H1 (cell line): Measurements from ENCODE around the gene OR8K1. TPM values are rescaled to one million over a fixed set of nuclear protein-coding genes. Genes with fewer than 3 reads are reported as not detected.

ENCODE experiments used
- CTCF ChIA-PET: fragments of 300-600 bp; sonication (Branson Sonifier 250); formaldehyde crosslinking; loops from one replicate; lab custom pipeline; 2021; ENCODE audit not compliant: partially characterized antibody; lab: Charles Lee
- POLR2A ChIA-PET: fragments of 300-600 bp; sonication (Branson Sonifier 250); formaldehyde crosslinking; loops from one replicate; lab custom pipeline; 2021; ENCODE audit warnings: inconsistent platforms; ENCODE audit not compliant: partially characterized antibody; lab: Charles Lee
- DNase-seq, 2 experiments: peaks; one replicate each; pipeline versions ENCODE4 v3.0.0 to v3.0.0-alpha.2; 2010 to 2022; ENCODE audit warnings: low spot score in 2 of 2, low read depth in 1 of 2, mixed read lengths in 1 of 2
- FAIRE-seq: peaks from 2 replicates; lab custom pipeline; 2011; peaks lifted over from hg19 to GRCh38; lab: Jason Lieb, UNC
- H2AFZ ChIP-seq: 2 replicates; pipeline ENCODE4 v1.8.1; 2012; ENCODE audit warnings: low read length, inconsistent platforms
- H2AK5ac ChIP-seq: 2 replicates; pipeline ENCODE4 v1.6.1; 2013; ENCODE audit warnings: low read depth, low read length
- H2BK120ac ChIP-seq: replicated peaks from 2 replicates; pipeline ENCODE3; 2013; ENCODE audit warnings: low read depth, low read length, inconsistent platforms
- H2BK12ac ChIP-seq: 2 replicates; pipeline ENCODE4 v1.6.1; 2013; ENCODE audit warnings: low read depth, low read length
- H2BK15ac ChIP-seq: 2 replicates; pipeline ENCODE4 v1.6.1; 2013; ENCODE audit warnings: low read length
- H2BK20ac ChIP-seq: 2 replicates; pipeline ENCODE4 v1.6.1; 2013; ENCODE audit warnings: low read length
- H2BK5ac ChIP-seq: 2 replicates; pipeline ENCODE4 v1.6.1; 2013; ENCODE audit warnings: low read depth, low read length
- H3K14ac ChIP-seq: 2 replicates; pipeline ENCODE4 v1.6.1; 2013; ENCODE audit warnings: inconsistent platforms; ENCODE audit not compliant: insufficient read length
- H3K18ac ChIP-seq: 2 replicates; pipeline ENCODE4 v1.6.1; 2013; ENCODE audit warnings: low read length; ENCODE audit errors: extremely low read depth
- H3K23ac ChIP-seq: 2 replicates; pipeline ENCODE4 v1.6.1; 2013; ENCODE audit warnings: inconsistent platforms; ENCODE audit not compliant: insufficient read length
- H3K23me2 ChIP-seq: 2 replicates; pipeline ENCODE4 v1.6.1; 2013; ENCODE audit warnings: low read depth, low read length
- H3K27ac ChIP-seq: 2 replicates; pipeline ENCODE4 v1.6.1; 2011; ENCODE audit warnings: low read depth, low read length, inconsistent platforms
- H3K27me3 ChIP-seq, 4 experiments: replicated peaks in 1 of 4; 1 replicate in 1 of 4; 2 replicates in 3 of 4; pipeline versions ENCODE4 v1.6.1 to v1.8.1; 2011 to 2013; ENCODE audit warnings: low read length in 3 of 4, mild to moderate bottlenecking in 3 of 4, inconsistent platforms in 2 of 4, mixed read lengths in 2 of 4, moderate library complexity in 1 of 4; ENCODE audit not compliant: control insufficient read depth in 3 of 4, insufficient read depth in 3 of 4; ENCODE audit errors: extremely low read depth in 1 of 4
- H3K36me3 ChIP-seq, 4 experiments: 2 replicates each; pipeline versions ENCODE4 v1.6.1 to v1.8.1; 2011 to 2013; ENCODE audit warnings: mild to moderate bottlenecking in 4 of 4, low read length in 3 of 4, moderate library complexity in 2 of 4, control low read depth in 1 of 4, inconsistent platforms in 1 of 4; ENCODE audit not compliant: insufficient read depth in 4 of 4, control insufficient read depth in 2 of 4
- H3K4ac ChIP-seq: replicated peaks from 2 replicates; pipeline ENCODE3; 2013; ENCODE audit warnings: low read length, low read depth, mixed read lengths, inconsistent platforms; ENCODE audit not compliant: insufficient read length
- H3K4me1 ChIP-seq, 4 experiments: replicated peaks in 1 of 4; 1 replicate in 1 of 4; 2 replicates in 3 of 4; pipeline versions ENCODE4 v1.6.1 to v1.8.1; 2011 to 2013; ENCODE audit warnings: low read length in 3 of 4, inconsistent platforms in 2 of 4, mixed read lengths in 1 of 4; ENCODE audit not compliant: insufficient read depth in 4 of 4, control insufficient read depth in 3 of 4
- H3K4me2 ChIP-seq, 2 experiments: 2 replicates each; pipeline versions ENCODE4 v1.6.1 to v1.8.1; 2011 to 2013; ENCODE audit warnings: low read depth in 2 of 2, low read length in 2 of 2, control low read depth in 1 of 2, inconsistent platforms in 1 of 2, mild to moderate bottlenecking in 1 of 2; ENCODE audit not compliant: insufficient read depth in 1 of 2
- H3K4me3 ChIP-seq, 4 experiments: fragments of 200-600, 300-600 bp in 1 of 4; sonication (generic), shearing (Covaris generic), sonication (Bioruptor Twin) in 1 of 4; 2 replicates each; pipeline versions ENCODE4 v1.5.1 to v1.8.1; 2011 to 2016; ENCODE audit warnings: low read length in 4 of 4, low read depth in 3 of 4, control low read depth in 2 of 4, inconsistent platforms in 2 of 4, mild to moderate bottlenecking in 2 of 4, mixed read lengths in 1 of 4, moderate library complexity in 1 of 4; ENCODE audit not compliant: insufficient read depth in 2 of 4; ENCODE audit errors: extremely low read depth in 1 of 4
- H3K56ac ChIP-seq: replicated peaks from 2 replicates; pipeline ENCODE3; 2013; ENCODE audit warnings: low read depth, mild to moderate bottlenecking, mixed read lengths, low read length, inconsistent platforms; ENCODE audit not compliant: insufficient read length
- H3K79me1 ChIP-seq: 2 replicates; pipeline ENCODE4 v1.6.1; 2013; ENCODE audit warnings: low read depth, low read length, control low read depth
- H3K79me2 ChIP-seq, 2 experiments: 2 replicates each; pipeline versions ENCODE4 v1.6.1 to v1.8.1; 2012 to 2013; ENCODE audit warnings: low read length in 2 of 2, mild to moderate bottlenecking in 2 of 2, inconsistent platforms in 1 of 2; ENCODE audit not compliant: insufficient read depth in 2 of 2, control insufficient read depth in 1 of 2
- H3K9ac ChIP-seq, 4 experiments: replicated peaks in 1 of 4; 1 replicate in 1 of 4; 2 replicates in 3 of 4; pipeline versions ENCODE4 v1.6.1 to v1.8.1; 2011 to 2013; ENCODE audit warnings: low read depth in 3 of 4, low read length in 3 of 4, control low read depth in 2 of 4, mild to moderate bottlenecking in 2 of 4, moderate library complexity in 2 of 4, inconsistent platforms in 1 of 4; ENCODE audit errors: extremely low read depth in 1 of 4
- H3K9me3 ChIP-seq, 2 experiments: 2 replicates each; pipeline versions ENCODE4 v1.6.1 to v1.8.1; 2012 to 2013; ENCODE audit warnings: mild to moderate bottlenecking in 2 of 2, moderate library complexity in 2 of 2, control low read depth in 1 of 2, inconsistent platforms in 1 of 2, low read depth in 1 of 2, low read length in 1 of 2, mixed read lengths in 1 of 2; ENCODE audit not compliant: insufficient read depth in 2 of 2
- H4K20me1 ChIP-seq, 2 experiments: replicated peaks in 1 of 2; 2 replicates each; pipeline versions ENCODE3 to v1.8.1; 2011 to 2013; ENCODE audit warnings: inconsistent platforms in 2 of 2, low read length in 2 of 2, mild to moderate bottlenecking in 1 of 2; ENCODE audit not compliant: insufficient read depth in 2 of 2, control insufficient read depth in 1 of 2
- H4K5ac ChIP-seq: 2 replicates; pipeline ENCODE4 v1.6.1; 2013; ENCODE audit warnings: low read length, low read depth, mixed read lengths, inconsistent platforms; ENCODE audit not compliant: insufficient read length
- H4K8ac ChIP-seq: 2 replicates; pipeline ENCODE4 v1.8.0; 2013; ENCODE audit warnings: mild to moderate bottlenecking, moderate library complexity, low read length, inconsistent platforms; ENCODE audit not compliant: insufficient read depth; ENCODE audit errors: extremely low read depth
- H4K91ac ChIP-seq: replicated peaks from 2 replicates; pipeline ENCODE3; 2013; ENCODE audit warnings: low read length, mixed read lengths, inconsistent platforms; ENCODE audit not compliant: insufficient read length
- ATF3 ChIP-seq: IDR thresholded peaks from 2 replicates; pipeline ENCODE4 v1.6.1; 2011; ENCODE audit warnings: low read depth, mild to moderate bottlenecking, low read length; ENCODE audit not compliant: insufficient read depth
- BRCA1 ChIP-seq: IDR thresholded peaks from 2 replicates; pipeline ENCODE4 v1.6.1; 2012; ENCODE audit warnings: low read depth, low read length, improper control_type of control experiment
- CBX8 ChIP-seq: fragments of 300-800, 300-1000 bp; sonication (generic); IDR thresholded peaks from 2 replicates; pipeline ENCODE4 v1.7.1; 2016; ENCODE audit warnings: low read depth, low read length, borderline replicate concordance
- CEBPB ChIP-seq: IDR thresholded peaks from 2 replicates; pipeline ENCODE4 v1.6.1; 2012; ENCODE audit warnings: low read depth, low read length
- EGR1 ChIP-seq: IDR thresholded peaks from 2 replicates; pipeline ENCODE4 v1.6.1; 2011; ENCODE audit warnings: low read depth, low read length, borderline replicate concordance
- FOSL1 ChIP-seq: IDR thresholded peaks from 2 replicates; pipeline ENCODE4 v1.6.1; 2011; ENCODE audit warnings: mild to moderate bottlenecking, low read depth, low read length, moderate library complexity; ENCODE audit not compliant: insufficient read depth
- GTF2F1 ChIP-seq: IDR thresholded peaks from 2 replicates; pipeline ENCODE4 v1.6.1; 2012; ENCODE audit warnings: low read depth, low read length, improper control_type of control experiment, borderline replicate concordance
- MAFK ChIP-seq: IDR thresholded peaks from 2 replicates; pipeline ENCODE4 v1.6.1; 2012; ENCODE audit warnings: low read depth, mild to moderate bottlenecking, improper control_type of control experiment, low read length
- NANOG ChIP-seq: IDR thresholded peaks from 2 replicates; pipeline ENCODE4 v1.6.1; 2011; ENCODE audit warnings: low read length, low read depth, mild to moderate bottlenecking, inconsistent platforms; ENCODE audit not compliant: insufficient read depth, poor library complexity, severe bottlenecking
- RBBP5 ChIP-seq: IDR thresholded peaks from 2 replicates; pipeline ENCODE4 v1.7.1; 2012; ENCODE audit warnings: low read depth, mild to moderate bottlenecking, inconsistent platforms, low read length, moderate library complexity, borderline replicate concordance
- RNF2 ChIP-seq: fragments of 200-900, 300-1000 bp; sonication (generic); IDR thresholded peaks from 2 replicates; pipeline ENCODE4 v1.7.1; 2016; ENCODE audit warnings: borderline replicate concordance, low read depth, mild to moderate bottlenecking, antibody characterized with exemption, low read length; ENCODE audit not compliant: poor library complexity, severe bottlenecking; ENCODE audit errors: missing control alignments
- SP4 ChIP-seq: IDR thresholded peaks from 2 replicates; pipeline ENCODE4 v1.6.1; 2012; ENCODE audit warnings: low read length, inconsistent platforms
- SRF ChIP-seq: IDR thresholded peaks from 2 replicates; pipeline ENCODE4 v1.6.1; 2011; ENCODE audit warnings: mild to moderate bottlenecking, low read depth, low read length, moderate library complexity
- TAF7 ChIP-seq: optimal IDR thresholded peaks from 2 replicates; pipeline ENCODE3; 2011; ENCODE audit warnings: low read depth, mild to moderate bottlenecking, inconsistent platforms, low read length, moderate library complexity, borderline replicate concordance
- WGBS, 2 experiments: shearing (Covaris generic) in 1 of 2; methylation state at CpG; one replicate each; pipeline versions ENCODE4 v1.1.6 to v1.1.7; 2013 to 2015; ENCODE audit warnings: low lambda C conversion rate in 2 of 2, mixed read lengths in 2 of 2, inconsistent platforms in 1 of 2, low coverage in 1 of 2, missing lambda C conversion rate in 1 of 2; ENCODE audit not compliant: insufficient replicate concordance in 2 of 2, insufficient coverage in 1 of 2, insufficient read length in 1 of 2; ENCODE audit errors: extremely low coverage in 1 of 2, missing lambda C conversion rate in 1 of 2; 5-methylcytosine and 5-hydroxymethylcytosine counted together
- polyA plus RNA-seq, 7 experiments: library from polyadenylated mRNA; depleted of rRNA in 3 of 7; stranded (reverse) in 5 of 7; unstranded in 2 of 7; fragments of >200 nt in 5 of 7; fragments of 200-250 nt in 2 of 7; gene quantifications; 1 replicate in 5 of 7; 2 replicates in 1 of 7; 4 replicates in 1 of 7; pipeline versions ENCODE4 v1.2.1 to v1.2.3, GENCODE V29; 2011 to 2013; ENCODE audit warnings: missing spikeins in 2 of 7, mixed read lengths in 2 of 7
- total RNA-seq: library from RNA; stranded (reverse); fragmentation: NEBNext Ultra II Directional; extraction: Animal tissue kit (Norgen Biotek cat#: 25700); gene quantifications from 2 replicates; pipeline ENCODE4 v1.2.1, GENCODE V29; 2021

OR8K1 gene
- total and polyA plus RNA-seq, 2 of the 8 experiments (the other 6 are each of a cell fraction or from before 2014, with no cell fraction given), result not detected

- no peak overlapping the region for H3K18ac ChIP-seq
- no peak overlapping the region for H2BK120ac ChIP-seq
- WGBS, 2 experiments, result 92% methylated on average over 4 of the region's 4 CpGs; no CpG with 5 or more reads in 1 of the 2 experiments
- H2BK5ac ChIP-seq, result no peak overlapping the region
- no peak overlapping the region for H2BK20ac ChIP-seq
- H3K36me3 ChIP-seq, result no peaks in the 10 kb centered on the region
- no peaks in the 10 kb centered on the region for H3K4me1 ChIP-seq
- no peak overlapping the region for H2BK15ac ChIP-seq
- H3K23me2 ChIP-seq, result no peaks in the 10 kb centered on the region
- DNase-seq, result no peak
- H4K91ac ChIP-seq, result no peak overlapping the region
- no peak for FAIRE-seq
- no peak overlapping the region for H3K14ac ChIP-seq
- no peak overlapping the region for H2AK5ac ChIP-seq
- H3K4me2 ChIP-seq, result no peak overlapping the region
- POLR2A ChIA-PET, result no interaction called here
- no peak overlapping the region for H3K27ac ChIP-seq
- no peak overlapping the region for H3K9ac ChIP-seq
- H3K27me3 ChIP-seq, result no peaks in the 10 kb centered on the region
- peak overlapping the region; percentile 84 for H2AFZ ChIP-seq
- no peak overlapping the region for H3K23ac ChIP-seq
- no peak overlapping the region for H4K8ac ChIP-seq
- H3K4me3 ChIP-seq, result no peak overlapping the region
- CTCF ChIA-PET, result no interaction called here
- no peaks in the 10 kb centered on the region for H3K9me3 ChIP-seq
- no peaks in the 10 kb centered on the region for H4K20me1 ChIP-seq
- H3K79me1 ChIP-seq, result no peaks in the 10 kb centered on the region
- H2BK12ac ChIP-seq, result no peak overlapping the region
- H3K79me2 ChIP-seq, result no peaks in the 10 kb centered on the region
- H3K4ac ChIP-seq, result no peak overlapping the region
- no peak overlapping the region for H3K56ac ChIP-seq
- no peak overlapping the region for H4K5ac ChIP-seq
- no peak for TF ChIP-seq SRF
- TF ChIP-seq RNF2, result no peak
- TF ChIP-seq EGR1, result no peak
- no peak for TF ChIP-seq SP4
- TF ChIP-seq ATF3, result no peak
- TF ChIP-seq BRCA1, result no peak
- no peak for TF ChIP-seq RBBP5
- no peak for TF ChIP-seq FOSL1
- no peak for TF ChIP-seq CBX8
- no peak for TF ChIP-seq NANOG
- TF ChIP-seq GTF2F1, result no peak
- no peak for TF ChIP-seq CEBPB
- TF ChIP-seq MAFK, result no peak
- no peak for TF ChIP-seq TAF7
These were observed 48.9 kb upstream of the OR8K1 start for GRCh38 chr11:56296898-56297297.
